Liver (tissue), 9 donors: Measurements from ENCODE around the gene PRKCH. TPM values are rescaled to one million over a fixed set of nuclear protein-coding genes. Genes with fewer than 3 reads are reported as not detected.

Source experiments
- DNase-seq: peaks from one replicate; pipeline ENCODE4 v3.0.0-alpha.2; 2017; ENCODE audit warnings: low spot score
- H3K27ac ChIP-seq, 2 donors: one replicate each; pipeline ENCODE4 v1.7.0; 2013; ENCODE audit warnings: inconsistent platforms in 2 of 2, low read length in 2 of 2, control low read depth in 1 of 2, low read depth in 1 of 2, mild to moderate bottlenecking in 1 of 2
- H3K27me3 ChIP-seq, 4 donors: one replicate each; pipeline versions ENCODE4 v1.6.1 to v1.7.0; 2013; ENCODE audit warnings: low read length in 3 of 4, inconsistent platforms in 1 of 4, mild to moderate bottlenecking in 1 of 4, moderate library complexity in 1 of 4; ENCODE audit not compliant: control insufficient read depth in 4 of 4, insufficient read depth in 4 of 4
- H3K36me3 ChIP-seq, 4 donors: one replicate each; pipeline versions ENCODE4 v1.6.1 to v1.7.0; 2013; ENCODE audit warnings: low read length in 3 of 4, mild to moderate bottlenecking in 3 of 4, low read depth in 1 of 4, moderate library complexity in 1 of 4; ENCODE audit not compliant: control insufficient read depth in 4 of 4, insufficient read depth in 3 of 4
- H3K4me1 ChIP-seq, 4 donors: one replicate each; pipeline versions ENCODE4 v1.6.1 to v1.7.0; 2013; ENCODE audit warnings: low read length in 3 of 4, mild to moderate bottlenecking in 3 of 4, moderate library complexity in 1 of 4; ENCODE audit not compliant: control insufficient read depth in 4 of 4, insufficient read depth in 4 of 4
- H3K4me3 ChIP-seq, 3 donors: one replicate each; pipeline versions ENCODE4 v1.6.1 to v1.7.0; 2013; ENCODE audit warnings: low read length in 3 of 3, control low read depth in 1 of 3, low read depth in 1 of 3, mild to moderate bottlenecking in 1 of 3
- H3K9ac ChIP-seq, 2 donors: one replicate each; pipeline ENCODE4 v1.7.0; 2013; ENCODE audit warnings: low read length in 2 of 2, mild to moderate bottlenecking in 2 of 2, moderate library complexity in 2 of 2, control low read depth in 1 of 2, low read depth in 1 of 2
- H3K9me3 ChIP-seq, 4 donors: one replicate each; pipeline versions ENCODE4 v1.6.1 to v1.7.0; 2013; ENCODE audit warnings: low read length in 3 of 4; ENCODE audit not compliant: control insufficient read depth in 4 of 4
- ATF3 ChIP-seq: IDR thresholded peaks from 2 replicates; pipeline ENCODE4 v1.6.1; 2016; ENCODE audit warnings: antibody characterized with exemption
- EGR1 ChIP-seq, 2 donors: IDR thresholded peaks; 2 replicates each; pipeline ENCODE4 v1.6.1; 2016 to 2018; ENCODE audit warnings: antibody characterized with exemption in 2 of 2, low read depth in 2 of 2
- FOXA1 ChIP-seq: IDR thresholded peaks from 2 replicates; pipeline ENCODE4 v1.6.1; 2016; ENCODE audit warnings: antibody characterized with exemption
- GABPA ChIP-seq, 2 donors: IDR thresholded peaks in 1 of 2; conservative IDR thresholded peaks in 1 of 2; 2 replicates each; pipeline ENCODE4 v1.6.1; 2016; ENCODE audit warnings: antibody characterized with exemption in 2 of 2, mild to moderate bottlenecking in 1 of 2, moderate library complexity in 1 of 2
- HNF4A ChIP-seq, 2 donors: conservative IDR thresholded peaks; 2 replicates each; pipeline ENCODE4 v1.6.1; 2016; ENCODE audit warnings: antibody characterized with exemption in 2 of 2, mild to moderate bottlenecking in 2 of 2
- HNF4G ChIP-seq: IDR thresholded peaks from 2 replicates; pipeline ENCODE4 v1.6.1; 2016; ENCODE audit warnings: antibody characterized with exemption
- JUND ChIP-seq, 2 donors: IDR thresholded peaks; 2 replicates each; pipeline ENCODE4 v1.6.1; 2016; ENCODE audit warnings: antibody characterized with exemption in 2 of 2
- MAX ChIP-seq: IDR thresholded peaks from 2 replicates; pipeline ENCODE4 v1.6.1; 2016; ENCODE audit warnings: antibody characterized with exemption
- NR2F2 ChIP-seq: IDR thresholded peaks from 2 replicates; pipeline ENCODE4 v1.6.1; 2016; ENCODE audit warnings: antibody characterized with exemption
- RAD21 ChIP-seq, 2 donors: IDR thresholded peaks; 2 replicates each; pipeline ENCODE4 v1.6.1; 2016; ENCODE audit warnings: antibody characterized with exemption in 2 of 2, mild to moderate bottlenecking in 2 of 2
- RXRA ChIP-seq, 2 donors: IDR thresholded peaks; 2 replicates each; pipeline ENCODE4 v1.6.1; 2017 to 2018; ENCODE audit warnings: antibody characterized with exemption in 2 of 2, mild to moderate bottlenecking in 1 of 2
- SP1 ChIP-seq: IDR thresholded peaks from 2 replicates; pipeline ENCODE4 v1.6.1; 2018; ENCODE audit warnings: antibody characterized with exemption, mild to moderate bottlenecking
- TAF1 ChIP-seq: conservative IDR thresholded peaks from 2 replicates; pipeline ENCODE4 v1.6.1; 2016; ENCODE audit warnings: antibody characterized with exemption, mild to moderate bottlenecking
- YY1 ChIP-seq: IDR thresholded peaks from 2 replicates; pipeline ENCODE4 v1.6.1; 2016; ENCODE audit warnings: antibody characterized with exemption, mild to moderate bottlenecking
- WGBS: extraction: QIAGEN DNeasy Blood & Tissue Kit; methylation state at CpG from one replicate; pipeline ENCODE4 v1.1.7; 2013; 5-methylcytosine and 5-hydroxymethylcytosine counted together
- polyA plus RNA-seq, 2 donors: library from polyadenylated mRNA; stranded (reverse) in 1 of 2; unstranded in 1 of 2; fragments of 200-250 nt in 1 of 2; fragments of >200 nt in 1 of 2; fragmentation: Nextera tagmentation in 1 of 2; extraction: Ambion mirVana in 1 of 2; gene quantifications; one replicate each; pipeline versions ENCODE4 v1.2.1 to v1.2.3, GENCODE V29; 2013 to 2015
- total RNA-seq, 2 donors: library from RNA; depleted of rRNA; stranded (reverse); fragments of >200 nt; gene quantifications; one replicate each; pipeline ENCODE4 v1.2.3, GENCODE V29; 2014
- TF ChIP-seq, protein P1 (sequence below): fragments of 150-350 bp; IDR thresholded peaks from 2 replicates; pipeline ENCODE4 v1.5.1; 2017; ENCODE audit warnings: improper control_type of control experiment, low read depth, low read length; ENCODE audit not compliant: missing input control
- donor health status: healthy.
- donor health status: healthy.
- donor health status: healthy.
- donor health status: healthy.
- donor health status: healthy.

PRKCH gene
- total and polyA plus RNA-seq, 4 donors: 3.9 to 13.7 (median 7.0) TPM

DNA sequence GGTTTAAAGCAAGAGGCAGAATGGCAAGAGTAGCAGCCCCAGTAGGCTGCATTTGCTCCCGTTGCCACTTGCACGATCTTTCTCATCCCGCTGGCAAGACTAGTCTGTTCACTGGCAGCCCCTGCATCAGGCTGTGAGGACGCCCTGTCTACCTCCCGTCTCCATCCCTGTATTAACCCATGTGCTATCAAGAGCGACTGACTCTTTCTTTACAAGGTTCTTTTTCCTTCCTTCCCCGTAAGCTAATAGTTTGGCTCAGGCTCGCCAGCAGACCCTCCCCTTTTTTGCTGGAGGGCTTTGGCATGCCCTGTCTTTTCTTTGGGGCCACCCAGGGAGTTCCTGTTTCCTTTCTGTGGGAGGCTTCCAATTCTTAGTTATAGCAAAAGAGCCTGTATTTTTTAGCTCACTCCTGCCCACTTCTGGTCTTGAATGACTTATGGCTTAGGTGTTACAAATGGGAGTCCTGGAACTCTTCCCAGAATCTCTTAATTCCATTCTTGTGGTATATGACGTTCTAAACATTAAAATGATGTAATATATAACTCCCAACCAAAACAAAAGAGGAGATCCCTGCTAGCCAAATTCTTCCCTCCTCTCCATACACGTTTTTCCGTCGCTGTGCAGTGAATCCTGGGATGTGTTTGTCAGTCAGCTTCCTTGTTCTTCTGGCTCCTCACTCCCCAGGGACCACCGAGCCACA is 149.0 kb downstream of the PRKCH start:
- TF ChIP-seq YY1 (no peak), SP1 (no peak), EGR1 (IDR thresholded peaks at IDR 0.05; ENCODE audit: low read depth in 2 of 2) (no peak), RAD21 (IDR thresholded peaks at IDR 0.05) (peak; percentile 14 to 23), ATF3 (no peak), HNF4A (conservative IDR thresholded peaks at IDR 0.05) (no peak), MAX (no peak), HNF4G (no peak), GABPA (IDR thresholded peaks at IDR 0.05 in 1 of 2, conservative IDR thresholded peaks at IDR 0.05 in 1 of 2) (no peak)
- no peaks in the 10 kb centered on the region for H3K36me3 ChIP-seq
- H3K27me3 ChIP-seq: no peaks in the 10 kb centered on the region
- DNase-seq: no peak
- H3K27ac ChIP-seq: peak overlapping the region; percentile 14 to 67
- H3K4me1 ChIP-seq: no peaks in the 10 kb centered on the region
- H3K4me3 ChIP-seq: no peak overlapping the region
- no peak overlapping the region for H3K9ac ChIP-seq
- 58% methylated on average over 13 of the region's 13 CpGs for WGBS
- no peaks in the 10 kb centered on the region for H3K9me3 ChIP-seq

GRCh38 chr14:61470961-61471293 is 149.5 kb downstream of the PRKCH start:
- H3K4me1 ChIP-seq: no peaks in the 10 kb centered on the region
- TF ChIP-seq EGR1 (IDR thresholded peaks at IDR 0.05; ENCODE audit: low read depth in 2 of 2) (no peak), RAD21 (IDR thresholded peaks at IDR 0.05) (no peak), GABPA (IDR thresholded peaks at IDR 0.05 in 1 of 2, conservative IDR thresholded peaks at IDR 0.05 in 1 of 2) (no peak), ATF3 (no peak), JUND (IDR thresholded peaks at IDR 0.05) (no peak), RXRA (IDR thresholded peaks at IDR 0.05) (no peak), FOXA1 (no peak), NR2F2 (no peak), MAX (no peak), YY1 (no peak), HNF4A (conservative IDR thresholded peaks at IDR 0.05) (no peak), TAF1 (no peak), SP1 (no peak)
- TF ChIP-seq, protein P1, sequence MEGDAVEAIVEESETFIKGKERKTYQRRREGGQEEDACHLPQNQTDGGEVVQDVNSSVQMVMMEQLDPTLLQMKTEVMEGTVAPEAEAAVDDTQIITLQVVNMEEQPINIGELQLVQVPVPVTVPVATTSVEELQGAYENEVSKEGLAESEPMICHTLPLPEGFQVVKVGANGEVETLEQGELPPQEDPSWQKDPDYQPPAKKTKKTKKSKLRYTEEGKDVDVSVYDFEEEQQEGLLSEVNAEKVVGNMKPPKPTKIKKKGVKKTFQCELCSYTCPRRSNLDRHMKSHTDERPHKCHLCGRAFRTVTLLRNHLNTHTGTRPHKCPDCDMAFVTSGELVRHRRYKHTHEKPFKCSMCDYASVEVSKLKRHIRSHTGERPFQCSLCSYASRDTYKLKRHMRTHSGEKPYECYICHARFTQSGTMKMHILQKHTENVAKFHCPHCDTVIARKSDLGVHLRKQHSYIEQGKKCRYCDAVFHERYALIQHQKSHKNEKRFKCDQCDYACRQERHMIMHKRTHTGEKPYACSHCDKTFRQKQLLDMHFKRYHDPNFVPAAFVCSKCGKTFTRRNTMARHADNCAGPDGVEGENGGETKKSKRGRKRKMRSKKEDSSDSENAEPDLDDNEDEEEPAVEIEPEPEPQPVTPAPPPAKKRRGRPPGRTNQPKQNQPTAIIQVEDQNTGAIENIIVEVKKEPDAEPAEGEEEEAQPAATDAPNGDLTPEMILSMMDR: no peak
- no peak overlapping the region for H3K4me3 ChIP-seq
- no peaks in the 10 kb centered on the region for H3K36me3 ChIP-seq
- no peak overlapping the region for H3K9ac ChIP-seq
- no peaks in the 10 kb centered on the region for H3K9me3 ChIP-seq
- H3K27ac ChIP-seq: peak overlapping the region; percentile 14 to 67
- WGBS: 72% methylated on average over 3 of the region's 3 CpGs
- no peak for DNase-seq
- H3K27me3 ChIP-seq: no peaks in the 10 kb centered on the region
